Measurements from ENCODE around the gene HSF5.

GRCh38 chr17:58515286-58515685 lies 27.1 kb upstream of the HSF5 start:
- TF ChIP-seq CTCF (IDR thresholded peaks at IDR 0.05): no peak
- TF ChIP-seq RNF2 (IDR thresholded peaks at IDR 0.05; ENCODE audit: borderline replicate concordance, low read depth): no peak
- TF ChIP-seq ZFP36 (IDR thresholded peaks at IDR 0.05; ENCODE audit: borderline replicate concordance, partially characterized antibody): no peak
- no peak for TF ChIP-seq RAD21 (conservative IDR thresholded peaks at IDR 0.05 in 1 of 2, IDR thresholded peaks at IDR 0.05 in 1 of 2)
- no peak for TF ChIP-seq BHLHE40 (IDR thresholded peaks at IDR 0.05; ENCODE audit: low read depth, low read length)
- TF ChIP-seq POLR2A (IDR thresholded peaks at IDR 0.05; ENCODE audit: low read length): no peak
- TF ChIP-seq, protein P1, sequence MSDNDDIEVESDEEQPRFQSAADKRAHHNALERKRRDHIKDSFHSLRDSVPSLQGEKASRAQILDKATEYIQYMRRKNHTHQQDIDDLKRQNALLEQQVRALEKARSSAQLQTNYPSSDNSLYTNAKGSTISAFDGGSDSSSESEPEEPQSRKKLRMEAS (IDR thresholded peaks at IDR 0.05): no peak
- no peak for TF ChIP-seq EP300 (IDR thresholded peaks at IDR 0.05)
- no peak for TF ChIP-seq NFE2L2 (conservative IDR thresholded peaks at IDR 0.05; ENCODE audit: low read length)
- TF ChIP-seq PHF8 (IDR thresholded peaks at IDR 0.05; ENCODE audit: borderline replicate concordance, low read depth): no peak

Measured in A549 (cell line).